Measurements from ENCODE around the gene PTAR1. TPM values are rescaled to one million over a fixed set of nuclear protein-coding genes. Genes with fewer than 3 reads are reported as not detected.

Gene PTAR1
- total RNA-seq, 1 experiment from 2014 or later = 61.5 TPM

- intact Hi-C loops (cut with micrococcal nuclease; ENCODE audit: unreplicated experiment) = no loop called here
- Histone ChIP-seq H3K4me3 (ENCODE audit: low read depth, low read length, poor library complexity, severe bottlenecking) (no peak overlapping the region), H3K4me1 (ENCODE audit: insufficient read depth, low read length, poor library complexity, severe bottlenecking) (peaks cover 34% of the 10 kb centered on the region), H3K36me3 (ENCODE audit: insufficient read depth, low read length, poor library complexity, severe bottlenecking) (no peaks in the 10 kb centered on the region), H3K9me3 (ENCODE audit: low read depth, low read length, poor library complexity, severe bottlenecking) (no peaks in the 10 kb centered on the region), H3K27me3 (replicated peaks; ENCODE audit: insufficient read depth, low read depth, low read length, poor library complexity) (no peaks in the 10 kb centered on the region), H3K27ac (ENCODE audit: low read depth, low read length, poor library complexity, severe bottlenecking) (no peak overlapping the region)
- TF ChIP-seq CTCF (conservative IDR thresholded peaks at IDR 0.05; ENCODE audit: low read depth, low read length) = no peak
- TF ChIP-seq EZH2 (IDR thresholded peaks at IDR 0.05; ENCODE audit: borderline replicate concordance, low read depth, low read length, poor library complexity, severe bottlenecking) = no peak
- BruUV-seq (replicated peaks) = no TSS peak
- no peak for DNase-seq (ENCODE audit: low spot score)
- POLR2A ChIA-PET (ENCODE audit: low non-redundant PET) = no interaction called here
- CTCF ChIA-PET = no interaction called here
Observed at GRCh38 chr9:69753830-69754229, 6.0 kb downstream of the PTAR1 start.

GRCh38 chr9:69750085-69750484 is 9.7 kb downstream of the PTAR1 start:
- Histone ChIP-seq H3K27me3 (replicated peaks; ENCODE audit: insufficient read depth, low read depth, low read length, poor library complexity) (no peaks in the 10 kb centered on the region), H3K9me3 (ENCODE audit: low read depth, low read length, poor library complexity, severe bottlenecking) (no peaks in the 10 kb centered on the region), H3K4me1 (ENCODE audit: insufficient read depth, low read length, poor library complexity, severe bottlenecking) (peaks cover 35% of the 10 kb centered on the region), H3K4me3 (ENCODE audit: low read depth, low read length, poor library complexity, severe bottlenecking) (no peak overlapping the region), H3K36me3 (ENCODE audit: insufficient read depth, low read length, poor library complexity, severe bottlenecking) (no peaks in the 10 kb centered on the region), H3K27ac (ENCODE audit: low read depth, low read length, poor library complexity, severe bottlenecking) (no peak overlapping the region)
- ChIA-PET POLR2A (ENCODE audit: low non-redundant PET) (no interaction called here), CTCF (no interaction called here)
- TF ChIP-seq CTCF (conservative IDR thresholded peaks at IDR 0.05; ENCODE audit: low read depth, low read length) (no peak), EZH2 (IDR thresholded peaks at IDR 0.05; ENCODE audit: borderline replicate concordance, low read depth, low read length, poor library complexity, severe bottlenecking) (no peak)
- intact Hi-C loops (cut with micrococcal nuclease; ENCODE audit: unreplicated experiment) = no loop called here
- no peak for DNase-seq (ENCODE audit: low spot score)
- BruUV-seq (replicated peaks) = no TSS peak

- TF ChIP-seq CTCF (conservative IDR thresholded peaks at IDR 0.05; ENCODE audit: low read depth, low read length) (no peak), EZH2 (IDR thresholded peaks at IDR 0.05; ENCODE audit: borderline replicate concordance, low read depth, low read length, poor library complexity, severe bottlenecking) (no peak)
- peaks cover 35% of the 10 kb centered on the region for H3K4me1 ChIP-seq (ENCODE audit: insufficient read depth, low read length, poor library complexity, severe bottlenecking)
- H3K9me3 ChIP-seq (ENCODE audit: low read depth, low read length, poor library complexity, severe bottlenecking) = no peaks in the 10 kb centered on the region
- no peak for DNase-seq (ENCODE audit: low spot score)
- ChIA-PET CTCF (no interaction called here), POLR2A (ENCODE audit: low non-redundant PET) (no interaction called here)
- no peaks in the 10 kb centered on the region for H3K36me3 ChIP-seq (ENCODE audit: insufficient read depth, low read length, poor library complexity, severe bottlenecking)
- no TSS peak for BruUV-seq (replicated peaks)
- intact Hi-C loops (cut with micrococcal nuclease; ENCODE audit: unreplicated experiment) = loop anchor here (5.0 kb wide), 2 partner anchors 74 to 124 kb away; partner anchors contain the start of gene CFAP95
- no peak overlapping the region for H3K4me3 ChIP-seq (ENCODE audit: low read depth, low read length, poor library complexity, severe bottlenecking)
- no peaks in the 10 kb centered on the region for H3K27me3 ChIP-seq (replicated peaks; ENCODE audit: insufficient read depth, low read depth, low read length, poor library complexity)
- H3K27ac ChIP-seq (ENCODE audit: low read depth, low read length, poor library complexity, severe bottlenecking) = no peak overlapping the region
Observed at GRCh38 chr9:69748304-69748703, 11.5 kb downstream of the PTAR1 start.
